Neural cell (in vitro differentiated cells): ENCODE measurements around the gene MYOM1. TPM values are rescaled to one million over a fixed set of nuclear protein-coding genes. Genes with fewer than 3 reads are reported as not detected.

Experiments used
- H2AFZ ChIP-seq: fragments of 200-600, 300-800 bp; sonication (generic), shearing (Covaris generic); 2 replicates; pipeline ENCODE4 v1.6.0; 2014; ENCODE audit warnings: low read depth, mild to moderate bottlenecking, antibody characterized with exemption, low read length, moderate library complexity
- H3F3A ChIP-seq: fragments of 200-600 bp; shearing (Covaris generic); 2 replicates; pipeline ENCODE4 v1.6.1; 2016; ENCODE audit warnings: mild to moderate bottlenecking, moderate library complexity, mixed read lengths, antibody characterized with exemption, low read length; ENCODE audit not compliant: insufficient read depth, poor library complexity, severe bottlenecking
- H3K27ac ChIP-seq: fragments of 200-600, 300-800 bp; sonication (generic), shearing (Covaris generic); 2 replicates; pipeline ENCODE4 v1.5.1; 2014; ENCODE audit warnings: mild to moderate bottlenecking, low read length, moderate library complexity
- H3K27me3 ChIP-seq: fragments of 300-800, 200-600 bp; sonication (generic), shearing (Covaris generic); 2 replicates; pipeline ENCODE4 v1.6.0; 2014; ENCODE audit warnings: mild to moderate bottlenecking, low read depth, low read length, moderate library complexity; ENCODE audit not compliant: insufficient read depth
- H3K36me3 ChIP-seq: fragments of 300-800, 200-600 bp; sonication (generic), shearing (Covaris generic); 2 replicates; pipeline ENCODE4 v1.5.1; 2014; ENCODE audit warnings: mild to moderate bottlenecking, antibody characterized with exemption, low read length, moderate library complexity; ENCODE audit not compliant: insufficient read depth
- H3K4me2 ChIP-seq: fragments of 300-800, 200-600 bp; sonication (generic), shearing (Covaris generic); 2 replicates; pipeline ENCODE4 v1.6.0; 2014; ENCODE audit warnings: mild to moderate bottlenecking, low read length
- H3K4me3 ChIP-seq: fragments of 300-800, 200-600 bp; sonication (generic), shearing (Covaris generic); 2 replicates; pipeline ENCODE4 v1.5.1; 2014; ENCODE audit warnings: mild to moderate bottlenecking, low read length, moderate library complexity
- H3K79me2 ChIP-seq: fragments of 200-600 bp; shearing (Covaris generic); replicated peaks from 2 replicates; pipeline ENCODE4 v1.6.0; 2014; ENCODE audit warnings: mild to moderate bottlenecking, low read length, moderate library complexity; ENCODE audit not compliant: insufficient read depth
- H3K9ac ChIP-seq: fragments of 300-800, 200-600 bp; sonication (generic), shearing (Covaris generic); 2 replicates; pipeline ENCODE4 v1.6.1; 2016; ENCODE audit warnings: mild to moderate bottlenecking, low read length, mixed read lengths
- H3K9me2 ChIP-seq: fragments of 200-600 bp; shearing (Covaris generic); 2 replicates; pipeline ENCODE4 v1.6.1; 2016; ENCODE audit warnings: mild to moderate bottlenecking, low read length, mixed read lengths; ENCODE audit not compliant: insufficient read depth
- H3K9me3 ChIP-seq: fragments of 200-600, 300-800 bp; sonication (generic), shearing (Covaris generic); 2 replicates; pipeline ENCODE4 v1.6.1; 2016; ENCODE audit warnings: mild to moderate bottlenecking, mixed run types, low read length, moderate library complexity, mixed read lengths
- H4K20me1 ChIP-seq: fragments of 200-600 bp; shearing (Covaris generic); 2 replicates; pipeline ENCODE4 v1.6.1; 2016; ENCODE audit warnings: mild to moderate bottlenecking, mixed run types; ENCODE audit not compliant: insufficient read depth
- CTCF ChIP-seq: fragments of 450-650 bp; IDR thresholded peaks from 2 replicates; pipeline ENCODE4 v1.5.1; 2014; ENCODE audit warnings: antibody characterized with exemption, mild to moderate bottlenecking, moderate library complexity; ENCODE audit not compliant: poor library complexity, severe bottlenecking
- EP300 ChIP-seq: fragments of 450-650 bp; conservative IDR thresholded peaks from 2 replicates; pipeline ENCODE4 v1.6.1; 2014; ENCODE audit warnings: antibody characterized with exemption, mild to moderate bottlenecking, moderate library complexity; ENCODE audit not compliant: poor library complexity, severe bottlenecking
- EZH2 ChIP-seq: fragments of 200-600, 300-800 bp; shearing (Covaris generic), sonication (generic); IDR thresholded peaks from 2 replicates; pipeline ENCODE4 v1.6.1; 2014; ENCODE audit warnings: antibody characterized with exemption, low read length, borderline replicate concordance, mild to moderate bottlenecking; ENCODE audit not compliant: insufficient read depth, poor library complexity, severe bottlenecking
- MXI1 ChIP-seq: fragments of 450-650 bp; conservative IDR thresholded peaks from 2 replicates; pipeline ENCODE4 v1.6.1; 2014; ENCODE audit warnings: antibody characterized with exemption, mild to moderate bottlenecking; ENCODE audit not compliant: poor library complexity, severe bottlenecking
- POLR2AphosphoS5 ChIP-seq: IDR thresholded peaks from 2 replicates; pipeline ENCODE4 v1.6.1; 2012
- RAD21 ChIP-seq: fragments of 450-650 bp; conservative IDR thresholded peaks from 2 replicates; pipeline ENCODE4 v1.6.1; 2014; ENCODE audit warnings: antibody characterized with exemption, mild to moderate bottlenecking, moderate library complexity
- REST ChIP-seq: IDR thresholded peaks from 2 replicates; pipeline ENCODE4 v1.6.1; 2012; ENCODE audit warnings: borderline replicate concordance
- SMC3 ChIP-seq: fragments of 450-650 bp; conservative IDR thresholded peaks from 2 replicates; pipeline ENCODE4 v1.6.1; 2014; ENCODE audit warnings: antibody characterized with exemption, mild to moderate bottlenecking, moderate library complexity; ENCODE audit not compliant: poor library complexity
- TAF1 ChIP-seq: IDR thresholded peaks from 2 replicates; pipeline ENCODE4 v1.6.1; 2012; ENCODE audit warnings: low read depth
- polyA plus RNA-seq: library from polyadenylated mRNA; depleted of rRNA; stranded (reverse); fragments of >200 nt; gene quantifications from 2 replicates; pipeline ENCODE4 v1.2.3, GENCODE V29; 2014

Gene MYOM1
- polyA plus RNA-seq, 1 donor from 2014 or later, result 1.7 TPM

GRCh38 chr18:3055816-3056215 is 164.0 kb downstream of the MYOM1 start:
- no peak overlapping the region for H3K9ac ChIP-seq
- no peak overlapping the region for H2AFZ ChIP-seq
- no peaks in the 10 kb centered on the region for H3K9me2 ChIP-seq
- H4K20me1 ChIP-seq, result no peaks in the 10 kb centered on the region
- H3K9me3 ChIP-seq, result no peaks in the 10 kb centered on the region
- TF ChIP-seq EP300 (no peak), SMC3 (no peak), REST (no peak), TAF1 (no peak), EZH2 (no peak), RAD21 (no peak), CTCF (no peak), MXI1 (no peak)
- no peaks in the 10 kb centered on the region for H3K27me3 ChIP-seq
- H3K79me2 ChIP-seq, result no peaks in the 10 kb centered on the region
- H3K27ac ChIP-seq, result no peak overlapping the region
- no peak overlapping the region for H3K4me3 ChIP-seq
- no peak overlapping the region for H3K4me2 ChIP-seq
- H3K36me3 ChIP-seq, result no peaks in the 10 kb centered on the region
- no peaks in the 10 kb centered on the region for H3F3A ChIP-seq

DNA sequence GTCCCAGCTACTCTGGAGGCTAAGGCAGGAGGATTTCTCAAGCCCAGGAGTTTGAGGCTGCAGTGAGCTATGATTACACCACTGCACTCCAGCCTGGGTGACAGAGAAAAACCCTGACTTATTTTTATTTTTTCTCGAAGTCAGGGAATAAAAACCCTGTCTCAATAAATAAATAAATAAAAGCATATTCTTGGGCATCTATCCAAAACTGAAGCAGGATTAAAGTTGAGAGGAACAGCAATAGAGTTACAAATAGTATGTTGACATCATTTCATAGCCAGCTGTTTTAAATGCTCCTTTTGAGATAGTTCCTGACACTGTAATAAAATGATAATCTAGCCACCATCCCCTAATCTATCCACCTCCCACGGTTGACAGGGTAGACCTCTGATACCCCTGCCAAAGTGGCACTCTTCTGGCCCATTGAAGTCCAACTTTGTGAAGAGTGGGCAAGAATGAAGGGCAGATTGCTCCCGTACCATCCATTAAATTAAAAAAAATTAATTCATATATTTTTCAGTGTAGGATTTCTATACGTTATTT is 164.5 kb downstream of the MYOM1 start:
- Histone ChIP-seq H3K9me2 (no peaks in the 10 kb centered on the region), H3K9ac (no peak overlapping the region), H3K27me3 (no peaks in the 10 kb centered on the region), H3K4me3 (no peak overlapping the region), H2AFZ (no peak overlapping the region), H3K36me3 (no peaks in the 10 kb centered on the region), H4K20me1 (no peaks in the 10 kb centered on the region), H3K4me2 (no peak overlapping the region), H3F3A (no peaks in the 10 kb centered on the region), H3K79me2 (no peaks in the 10 kb centered on the region), H3K9me3 (no peaks in the 10 kb centered on the region), H3K27ac (no peak overlapping the region)
- no peak for TF ChIP-seq POLR2AphosphoS5
- TF ChIP-seq EP300, result no peak
- no peak for TF ChIP-seq TAF1
- no peak for TF ChIP-seq RAD21
- TF ChIP-seq MXI1, result no peak
- TF ChIP-seq REST, result no peak
